BE2C (cell line): ENCODE results near the gene PTPRN2.

ENCODE experiments used
- DNase-seq: peaks from one replicate; pipeline ENCODE4 v3.0.0-alpha.2; 2020
- H3K27me3 ChIP-seq: fragments of 250-450 bp; sonication (Bioruptor Pico); 2 replicates; pipeline ENCODE4 v1.5.1; 2020; ENCODE audit warnings: mild to moderate bottlenecking
- H3K36me3 ChIP-seq: fragments of 250-450 bp; sonication (Bioruptor Pico); 2 replicates; pipeline ENCODE4 v1.5.1; 2020; ENCODE audit warnings: mild to moderate bottlenecking
- H3K4me1 ChIP-seq: fragments of 250-450 bp; sonication (Bioruptor Pico); 2 replicates; pipeline ENCODE4 v1.5.1; 2020
- H3K4me3 ChIP-seq: 2 replicates; pipeline ENCODE4 v1.5.1; 2011; ENCODE audit warnings: low read depth, low read length
- H3K9me3 ChIP-seq: fragments of 250-450 bp; sonication (Bioruptor Pico); 2 replicates; pipeline ENCODE4 v1.5.1; 2020
- CTCF ChIP-seq: IDR thresholded peaks from 2 replicates; pipeline ENCODE4 v1.5.1; 2012; ENCODE audit warnings: mild to moderate bottlenecking, low read depth, low read length

Gene PTPRN2

GRCh38 chr7:157590526-157590925 is 997.1 kb downstream of the PTPRN2 start:
- H3K9me3 ChIP-seq: no peaks in the 10 kb centered on the region
- H3K4me3 ChIP-seq: no peak overlapping the region
- TF ChIP-seq CTCF: no peak
- no peak for DNase-seq
- no peaks in the 10 kb centered on the region for H3K36me3 ChIP-seq
- no peaks in the 10 kb centered on the region for H3K27me3 ChIP-seq
- no peaks in the 10 kb centered on the region for H3K4me1 ChIP-seq

- H3K36me3 ChIP-seq: no peaks in the 10 kb centered on the region
- TF ChIP-seq CTCF: no peak
- H3K4me3 ChIP-seq: no peak overlapping the region
- H3K27me3 ChIP-seq: no peaks in the 10 kb centered on the region
- H3K4me1 ChIP-seq: no peaks in the 10 kb centered on the region
- H3K9me3 ChIP-seq: no peaks in the 10 kb centered on the region
- no peak for DNase-seq
Observed at GRCh38 chr7:157589680-157590079, 997.9 kb downstream of the PTPRN2 start.

- H3K36me3 ChIP-seq: no peaks in the 10 kb centered on the region
- H3K27me3 ChIP-seq: no peaks in the 10 kb centered on the region
- no peaks in the 10 kb centered on the region for H3K4me1 ChIP-seq
- TF ChIP-seq CTCF: no peak
- H3K9me3 ChIP-seq: no peaks in the 10 kb centered on the region
- DNase-seq: no peak
- H3K4me3 ChIP-seq: no peak overlapping the region
Observed at GRCh38 chr7:157587805-157588560, 999.6 kb downstream of the PTPRN2 start.

- Histone ChIP-seq H3K27me3 (0 out of 2 replicates have a peak, but pooled peaks cover 2% of the 10 kb centered on the region), H3K9me3 (no peaks in the 10 kb centered on the region), H3K4me3 (no peak overlapping the region), H3K4me1 (no peaks in the 10 kb centered on the region), H3K36me3 (no peaks in the 10 kb centered on the region)
- no peak for DNase-seq
- no peak for TF ChIP-seq CTCF
Observed at GRCh38 chr7:157587051-157587804, 1000.4 kb downstream of the PTPRN2 start.

- H3K4me1 ChIP-seq: no peaks in the 10 kb centered on the region
- H3K36me3 ChIP-seq: no peaks in the 10 kb centered on the region
- H3K9me3 ChIP-seq: no peaks in the 10 kb centered on the region
- no peak overlapping the region for H3K4me3 ChIP-seq
- DNase-seq: no peak
- no peak for TF ChIP-seq CTCF
- 0 out of 2 replicates have a peak, but pooled peaks cover 2% of the 10 kb centered on the region for H3K27me3 ChIP-seq
Observed at GRCh38 chr7:157586426-157586955, 1001.1 kb downstream of the PTPRN2 start.
